IMR-90 (cell line): ENCODE data around the gene RSRC1.

Experiments
- CHD1 ChIP-seq: IDR thresholded peaks from 2 replicates; pipeline ENCODE4 v1.6.1; 2012; ENCODE audit warnings: low read depth, low read length, improper control_type of control experiment
- CTCF ChIP-seq: conservative IDR thresholded peaks from 2 replicates; pipeline ENCODE4 v1.5.1; 2012; ENCODE audit warnings: mild to moderate bottlenecking, low read depth, low read length, improper control_type of control experiment
- ELK1 ChIP-seq: fragments of 150-350 bp; IDR thresholded peaks from 2 replicates; pipeline ENCODE4 v1.6.1; 2016; ENCODE audit warnings: low read depth, mild to moderate bottlenecking, low read length, moderate library complexity, borderline replicate concordance
- MAFK ChIP-seq: IDR thresholded peaks from 2 replicates; pipeline ENCODE4 v1.6.1; 2012; ENCODE audit warnings: low read depth, low read length, improper control_type of control experiment
- POLR2A ChIP-seq: IDR thresholded peaks from 2 replicates; pipeline ENCODE4 v1.6.1; 2012; ENCODE audit warnings: mild to moderate bottlenecking, low read depth, low read length
- RCOR1 ChIP-seq: IDR thresholded peaks from 2 replicates; pipeline ENCODE4 v1.6.1; 2012; ENCODE audit warnings: mild to moderate bottlenecking, low read length, improper control_type of control experiment; ENCODE audit not compliant: insufficient replicate concordance
- TF ChIP-seq, protein P1 (sequence below): fragments of 150-350 bp; IDR thresholded peaks from 2 replicates; pipeline ENCODE4 v1.6.1; 2017; ENCODE audit warnings: mild to moderate bottlenecking, antibody characterized with exemption, low read length, low read depth

GRCh38 chr3:158330870-158331269, 221.0 kb downstream of the RSRC1 start:
- TF ChIP-seq ELK1 (no peak), CTCF (no peak), RCOR1 (no peak), POLR2A (no peak), CHD1 (no peak), MAFK (no peak)
- TF ChIP-seq, protein P1, sequence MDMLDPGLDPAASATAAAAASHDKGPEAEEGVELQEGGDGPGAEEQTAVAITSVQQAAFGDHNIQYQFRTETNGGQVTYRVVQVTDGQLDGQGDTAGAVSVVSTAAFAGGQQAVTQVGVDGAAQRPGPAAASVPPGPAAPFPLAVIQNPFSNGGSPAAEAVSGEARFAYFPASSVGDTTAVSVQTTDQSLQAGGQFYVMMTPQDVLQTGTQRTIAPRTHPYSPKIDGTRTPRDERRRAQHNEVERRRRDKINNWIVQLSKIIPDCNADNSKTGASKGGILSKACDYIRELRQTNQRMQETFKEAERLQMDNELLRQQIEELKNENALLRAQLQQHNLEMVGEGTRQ, result no peak
